Activated CD4-positive, alpha-beta memory T cell treated with anti-CD3 and anti-CD28 coated beads for 36 hours (primary cell): Measurements from ENCODE around the gene RER1. TPM values are rescaled to one million over a fixed set of nuclear protein-coding genes. Genes with fewer than 3 reads are reported as not detected.
A peak's percentile ranks its signal among the peaks of the same experiment; 100 is the strongest.

Experiments
- CTCF ChIA-PET: fragments of 350-600 bp; sonication (Branson Sonifier 250); formaldehyde crosslinking; loops from one replicate; lab custom pipeline; 2021; ENCODE audit warnings: antibody characterized with exemption, inconsistent platforms; lab: Charles Lee
- POLR2A ChIA-PET: fragments of 350-600 bp; sonication (Branson Sonifier 250); formaldehyde crosslinking; loops from one replicate; lab custom pipeline; 2021; ENCODE audit warnings: antibody characterized with exemption; lab: Charles Lee
- DNase-seq: peaks from one replicate; pipeline ENCODE4 v3.0.0-alpha.2; 2020
- H3K27ac Mint-ChIP-seq: one replicate; pipeline ENCODE4 v1.8.0; 2021; ENCODE audit warnings: mixed read lengths
- H3K27me3 Mint-ChIP-seq: one replicate; pipeline ENCODE4 v1.8.0; 2021; ENCODE audit warnings: mixed read lengths
- H3K36me3 Mint-ChIP-seq: one replicate; pipeline ENCODE4 v1.8.0; 2021; ENCODE audit warnings: mixed read lengths
- H3K4me1 Mint-ChIP-seq: one replicate; pipeline ENCODE4 v1.8.0; 2021; ENCODE audit warnings: low read depth, mixed read lengths
- H3K4me3 Mint-ChIP-seq: one replicate; pipeline ENCODE4 v1.8.0; 2021; ENCODE audit warnings: mild to moderate bottlenecking, mixed read lengths
- H3K9me3 Mint-ChIP-seq: one replicate; pipeline ENCODE4 v1.8.0; 2021; ENCODE audit warnings: mixed read lengths
- intact Hi-C: fragments of 100-400 bp; cut with micrococcal nuclease; formaldehyde crosslinking; loops from one replicate; pipeline ENCODE4 v1.15.1; 2023
- total RNA-seq, 2 experiments: library from RNA; stranded (reverse); gene quantifications; one replicate each; pipeline ENCODE4 v1.2.3, GENCODE V29; 2021

Gene RER1
- total RNA-seq, 2 experiments from 2014 or later: 148 to 154 TPM

DNA sequence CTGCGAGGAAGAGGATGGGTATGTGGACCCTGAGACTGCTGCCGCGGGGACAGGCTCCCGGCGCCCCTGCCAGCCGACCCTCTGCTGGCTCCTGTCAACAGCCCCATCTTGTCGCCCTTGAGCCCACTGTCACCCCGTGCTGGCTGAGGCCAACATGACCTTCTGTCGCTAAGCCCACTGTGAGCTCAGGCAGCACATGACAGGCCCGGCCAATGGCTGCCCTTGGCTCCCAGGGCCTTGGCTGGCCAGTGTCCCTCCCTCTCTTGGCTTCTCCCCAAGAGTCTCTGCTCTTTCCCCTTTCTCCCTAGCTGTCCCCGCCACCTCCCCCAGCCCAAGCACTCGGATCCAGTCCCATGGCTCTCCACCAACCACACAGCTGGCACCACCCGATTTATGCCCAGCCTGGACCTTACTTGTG is 17.2 kb downstream of the RER1 start:
- H3K27ac Mint-ChIP-seq: no peak overlapping the region
- ChIA-PET POLR2A (interaction anchor here (1.3 kb wide), 1 partner anchor 117 kb away, joined by 3 read pairs; the partner anchor contains the start of gene PANK4), CTCF (no interaction called here)
- peaks cover 19% of the 10 kb centered on the region for H3K36me3 Mint-ChIP-seq
- H3K4me1 Mint-ChIP-seq: peaks cover 7% of the 10 kb centered on the region
- DNase-seq: no peak
- no peaks in the 10 kb centered on the region for H3K27me3 Mint-ChIP-seq
- intact Hi-C loops: no loop called here
- H3K4me3 Mint-ChIP-seq: no peak overlapping the region
- H3K9me3 Mint-ChIP-seq: no peaks in the 10 kb centered on the region

DNA sequence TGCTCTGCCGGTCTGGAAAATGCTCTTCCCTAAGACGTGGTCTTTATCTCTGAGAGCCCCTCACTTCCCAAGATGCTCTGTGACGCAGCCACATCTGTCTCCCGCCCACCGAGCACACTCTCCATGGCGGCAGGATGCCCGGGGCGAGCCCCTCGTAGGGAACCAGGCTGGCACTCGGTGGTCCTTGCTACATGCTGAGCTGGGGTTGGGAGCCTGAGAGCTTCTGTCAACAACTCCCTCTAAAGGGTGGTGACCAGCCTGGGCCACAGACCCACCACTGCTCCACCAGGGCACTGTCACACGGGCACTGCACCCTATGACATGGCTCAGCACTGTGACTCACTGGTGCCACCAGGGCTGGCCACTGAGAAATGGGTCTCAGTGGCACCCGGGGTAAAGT is 18.1 kb downstream of the RER1 start:
- intact Hi-C loops: loop anchor here (5.0 to 10.0 kb wide), 2 partner anchors 233 to 495 kb away; partner anchors contain the start of genes CALML6 and TMEM52
- H3K9me3 Mint-ChIP-seq: no peaks in the 10 kb centered on the region
- ChIA-PET POLR2A (interaction anchor here (0.6 to 1.3 kb wide), 2 partner anchors 16 to 116 kb away, joined by 3 read pairs; partner anchors contain the start of gene PANK4), CTCF (no interaction called here)
- H3K36me3 Mint-ChIP-seq: peaks cover 15% of the 10 kb centered on the region
- H3K27ac Mint-ChIP-seq: no peak overlapping the region
- H3K4me1 Mint-ChIP-seq: peaks cover 14% of the 10 kb centered on the region
- no peak for DNase-seq
- no peaks in the 10 kb centered on the region for H3K27me3 Mint-ChIP-seq
- H3K4me3 Mint-ChIP-seq: no peak overlapping the region

DNA sequence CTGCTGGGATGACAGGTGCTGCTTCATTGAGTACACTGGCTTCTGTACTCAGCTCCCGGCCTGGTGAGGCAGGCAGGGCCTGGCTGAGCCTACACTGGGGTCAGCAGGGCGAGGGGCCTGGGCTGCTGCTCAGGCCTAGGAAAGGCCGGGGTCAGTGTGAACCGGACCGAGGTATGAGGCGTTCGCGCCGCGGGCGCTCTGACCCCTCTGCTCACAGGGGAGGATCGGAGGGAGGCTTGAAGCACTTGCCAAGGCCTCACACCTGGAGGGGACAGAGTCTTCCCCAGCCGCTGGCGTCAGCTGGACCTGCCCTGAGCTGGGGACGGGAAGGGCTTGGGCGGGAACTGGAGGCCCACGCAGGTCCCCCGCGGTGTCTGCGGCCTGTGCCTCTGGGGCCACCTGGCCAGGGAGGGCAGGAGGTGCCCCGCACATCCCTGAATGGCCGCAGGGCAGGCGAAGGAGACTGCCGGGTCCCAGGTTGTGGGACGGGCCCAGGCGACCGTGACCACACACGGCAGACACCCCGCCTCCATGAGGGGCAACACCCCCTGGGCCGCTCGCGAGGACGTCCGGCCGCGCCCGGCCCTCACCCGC is 20.3 kb downstream of the RER1 start:
- Mint-ChIP-seq H3K9me3 (no peaks in the 10 kb centered on the region), H3K27ac (peak overlapping the region; percentile 76), H3K4me3 (peak overlapping the region; percentile 88), H3K4me1 (peaks cover 31% of the 10 kb centered on the region), H3K27me3 (no peaks in the 10 kb centered on the region), H3K36me3 (peaks cover 10% of the 10 kb centered on the region)
- ChIA-PET CTCF (interaction anchor here (0.9 to 2.4 kb wide), 3 partner anchors 136 to 375 kb away, joined by 4 to 15 read pairs (median 8); partner anchors contain the start of gene FAAP20), POLR2A (interaction anchor here (1.7 to 1.9 kb wide), 2 partner anchors 20 to 174 kb away, joined by 7 read pairs; partner anchors contain the start of genes MORN1, PRXL2B and RER1)
- intact Hi-C loops: loop anchor here (1.0 to 10.0 kb wide), 5 partner anchors 21 to 497 kb away; partner anchors contain the start of genes CALML6, MORN1, PANK4 and RER1
- DNase-seq: no peak

DNA sequence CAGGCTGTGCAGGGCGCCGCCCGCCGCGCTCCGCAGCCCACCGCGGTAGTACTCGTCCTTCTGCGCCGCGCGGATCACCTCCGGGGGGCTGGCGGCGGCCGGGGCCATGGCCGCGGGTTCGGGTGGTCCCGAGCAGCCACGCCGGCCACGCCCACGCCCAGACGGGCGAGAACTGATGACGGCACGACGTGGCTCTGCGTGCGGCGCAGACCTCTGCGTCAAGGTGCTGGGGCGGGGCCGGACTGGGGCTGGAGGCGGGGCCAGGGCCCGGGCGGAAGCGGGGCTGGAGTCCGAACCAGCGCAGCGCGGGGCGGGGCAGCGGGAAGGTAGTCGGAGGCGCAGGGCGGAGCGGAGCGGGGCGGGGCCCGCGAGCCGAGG is 20.7 kb downstream of the RER1 start, which contains the start of gene PEX10:
Gene PEX10 (minus strand): TSS at position 170 of the 378 bp plus-strand sequence. CDS start 62 bp downstream, at position 108.
- H3K36me3 Mint-ChIP-seq: peaks cover 7% of the 10 kb centered on the region
- DNase-seq: peak; percentile 99
- H3K4me1 Mint-ChIP-seq: peaks cover 34% of the 10 kb centered on the region
- H3K9me3 Mint-ChIP-seq: no peaks in the 10 kb centered on the region
- peak within 1 kb of the TSS; percentile 82 for H3K27ac Mint-ChIP-seq
- H3K27me3 Mint-ChIP-seq: no peaks in the 10 kb centered on the region
- CTCF ChIA-PET: interaction anchor here (0.8 to 2.4 kb wide), 8 partner anchors 14 to 374 kb away, joined by 3 to 15 read pairs (median 6); partner anchors contain the start of genes FAAP20, MORN1, PANK4 and RER1
- POLR2A ChIA-PET: interaction anchor here (0.7 to 1.9 kb wide), 5 partner anchors 21 to 175 kb away, joined by 3 to 7 read pairs (median 5); partner anchors contain the start of genes MORN1, PANK4, PRXL2B and RER1
- H3K4me3 Mint-ChIP-seq: peak within 1 kb of the TSS; percentile 88
- intact Hi-C loops: loop anchor here (1.0 to 10.0 kb wide), 5 partner anchors 21 to 498 kb away; partner anchors contain the start of genes CALML6, MORN1, PANK4 and RER1

DNA sequence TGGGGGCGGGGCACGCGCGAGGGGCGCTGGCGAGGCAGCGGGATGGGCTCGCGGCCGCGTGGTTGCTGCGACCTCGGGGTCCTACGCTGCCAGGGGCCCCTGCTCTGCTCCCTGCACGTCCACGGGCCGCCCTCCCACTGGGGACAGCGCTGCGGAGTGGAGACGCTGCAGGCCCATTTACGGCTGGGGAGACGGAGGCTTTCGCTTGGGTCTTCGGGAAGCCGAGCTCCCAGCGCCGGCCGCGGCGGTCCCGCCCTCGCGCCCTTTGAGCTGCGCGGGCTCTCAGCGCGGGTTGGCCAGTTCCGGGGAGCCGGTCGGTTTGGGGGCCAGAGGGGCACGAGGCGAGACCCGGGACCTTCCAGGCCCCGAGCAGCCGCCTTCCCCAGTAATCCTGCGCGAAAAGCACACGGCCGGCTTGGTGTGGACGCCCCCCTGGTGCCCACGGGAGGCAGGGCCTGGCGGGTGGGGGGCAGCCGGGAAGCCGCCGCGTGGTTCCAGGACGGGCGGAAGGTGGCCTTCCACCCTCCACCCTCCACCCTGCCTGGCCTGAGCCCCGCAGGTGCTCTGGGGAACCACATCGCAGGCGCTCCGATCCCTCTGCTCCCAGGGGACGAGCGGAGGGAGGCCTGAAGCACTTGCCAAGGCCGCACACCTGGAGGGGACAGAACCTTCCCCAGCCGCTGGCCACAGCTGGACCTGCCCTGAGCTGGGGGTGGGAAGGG is 21.3 kb downstream of the RER1 start:
- ChIA-PET CTCF (interaction anchor here (0.5 to 2.4 kb wide), 13 partner anchors 15 to 374 kb away, joined by 3 to 15 read pairs (median 4); partner anchors contain the start of genes FAAP20, MORN1, PANK4 and RER1), POLR2A (interaction anchor here (0.7 to 1.9 kb wide), 6 partner anchors 21 to 174 kb away, joined by 3 to 7 read pairs (median 4); partner anchors contain the start of genes MORN1, PANK4, PRXL2B and RER1)
- DNase-seq: peak; percentile 37
- Mint-ChIP-seq H3K36me3 (peaks cover 4% of the 10 kb centered on the region), H3K4me1 (peaks cover 34% of the 10 kb centered on the region), H3K4me3 (peak overlapping the region; percentile 67), H3K9me3 (no peaks in the 10 kb centered on the region), H3K27ac (peak overlapping the region; percentile 82), H3K27me3 (no peaks in the 10 kb centered on the region)
- intact Hi-C loops: loop anchor here (1.0 to 10.0 kb wide), 5 partner anchors 22 to 498 kb away; partner anchors contain the start of genes CALML6, MORN1, PANK4 and RER1

DNA sequence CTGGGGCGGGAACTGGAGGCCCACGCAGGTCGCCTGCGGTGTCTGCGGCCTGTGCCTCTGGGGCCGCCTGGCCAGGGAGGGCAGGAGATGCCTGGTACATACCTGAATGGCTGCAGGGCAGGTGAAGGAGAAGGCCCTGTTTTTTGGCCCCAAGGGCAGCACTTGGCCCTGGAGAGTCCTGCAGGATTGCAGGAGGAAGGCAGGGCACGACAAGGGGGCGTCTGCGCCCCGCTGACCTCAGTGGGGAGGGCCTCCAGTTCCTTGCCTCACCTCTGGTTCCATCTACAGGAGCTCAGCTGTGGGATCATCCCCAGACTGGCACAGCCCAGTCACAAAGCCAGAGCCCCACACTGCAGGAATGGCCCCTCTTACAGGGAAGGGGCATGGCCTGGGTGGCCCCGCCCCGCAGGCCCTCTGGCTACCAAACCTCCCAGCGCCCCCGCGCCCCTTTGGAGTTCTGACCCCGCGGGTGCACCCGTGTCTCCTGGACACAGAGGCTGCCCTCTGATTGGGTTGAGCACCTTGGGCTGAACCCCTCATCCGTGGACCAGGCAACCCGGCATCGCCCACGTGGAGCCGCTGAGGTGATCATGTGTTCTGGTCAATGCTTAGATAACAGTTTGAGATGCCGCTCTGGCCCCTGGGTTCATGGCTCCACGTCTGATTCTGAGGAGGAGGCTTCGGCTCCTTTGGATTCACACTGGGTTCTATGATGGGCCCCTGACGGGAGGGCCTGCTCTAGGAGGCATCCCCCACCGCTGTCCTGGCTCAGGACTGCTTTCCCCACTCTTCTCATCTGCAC is 22.1 kb downstream of the RER1 start:
- ChIA-PET POLR2A (interaction anchor here (1.0 to 2.8 kb wide), 8 partner anchors 22 to 172 kb away, joined by 3 to 15 read pairs (median 4); partner anchors contain the start of genes MORN1, PANK4, PRXL2B and RER1), CTCF (interaction anchor here (0.5 to 3.2 kb wide), 18 partner anchors 21 to 708 kb away, joined by 3 to 43 read pairs (median 4); partner anchors contain the start of genes FAAP20, MORN1, PANK4 and RER1)
- no peaks in the 10 kb centered on the region for H3K9me3 Mint-ChIP-seq
- H3K4me3 Mint-ChIP-seq: peak overlapping the region; percentile 67
- no peaks in the 10 kb centered on the region for H3K27me3 Mint-ChIP-seq
- H3K36me3 Mint-ChIP-seq: peaks cover 4% of the 10 kb centered on the region
- H3K4me1 Mint-ChIP-seq: peaks cover 34% of the 10 kb centered on the region
- peak; percentile 33 for DNase-seq
- intact Hi-C loops: loop anchor here (1.0 to 10.0 kb wide), 5 partner anchors 135 to 499 kb away; partner anchors contain the start of genes CALML6 and TMEM52
- H3K27ac Mint-ChIP-seq: peak overlapping the region; percentile 82

DNA sequence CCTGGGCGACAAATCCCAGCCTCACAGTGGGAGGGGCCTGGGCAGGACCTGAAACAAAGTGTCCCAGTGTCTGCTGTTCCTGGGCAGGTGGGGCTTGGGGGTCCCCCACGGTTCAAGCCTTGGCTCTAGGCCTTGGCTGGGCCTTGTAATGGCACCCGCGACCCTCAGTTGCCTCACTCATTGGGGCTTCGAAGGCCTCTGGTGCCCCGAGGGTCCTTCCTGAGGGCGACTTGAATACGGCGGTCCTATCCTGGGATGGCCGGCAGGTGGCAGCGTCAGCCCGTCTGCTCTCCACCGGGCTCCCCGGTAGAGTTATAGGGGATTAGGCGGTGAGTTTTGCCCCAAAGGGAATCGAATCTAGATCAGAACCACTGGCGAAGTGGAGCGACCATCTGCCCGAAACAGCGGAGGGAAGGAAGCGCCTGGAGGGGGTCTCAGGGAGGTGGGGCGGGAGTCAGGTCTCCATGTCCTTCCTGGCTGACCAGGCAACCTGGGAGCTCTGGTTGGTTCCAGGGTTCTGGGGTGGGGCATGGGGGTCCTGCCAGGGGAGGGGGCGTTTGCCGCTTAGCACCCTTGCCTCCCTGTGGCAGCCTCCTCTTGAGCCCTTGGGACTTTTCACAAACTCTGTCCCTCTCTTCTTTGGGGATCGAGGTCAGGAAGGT is 22.8 kb downstream of the RER1 start:
- CTCF ChIA-PET: interaction anchor here (0.6 to 3.2 kb wide), 12 partner anchors 9 to 374 kb away, joined by 3 to 43 read pairs (median 6); partner anchors contain the start of genes MORN1, PANK4, PRXL2B and RER1

DNA sequence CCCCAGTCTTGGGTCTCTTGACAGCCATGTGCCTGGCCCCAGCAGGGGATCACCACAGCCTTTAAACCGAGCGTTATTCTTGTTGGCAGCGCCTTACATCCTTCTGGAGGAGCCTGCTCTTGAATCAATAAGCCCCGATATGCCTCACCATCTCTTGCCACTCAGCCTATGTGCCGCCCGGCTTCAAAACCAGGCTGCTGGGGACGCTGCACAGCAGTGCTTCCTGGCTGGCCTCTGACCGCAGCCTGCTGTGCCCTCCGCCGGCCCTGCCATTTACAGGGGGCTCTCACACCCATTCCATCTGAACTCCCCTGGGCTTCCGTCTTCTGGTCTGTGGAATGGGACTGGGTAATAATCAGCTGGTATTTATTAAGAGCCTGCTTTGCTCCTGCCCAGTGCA is 23.7 kb downstream of the RER1 start:
- peaks cover 34% of the 10 kb centered on the region for H3K4me1 Mint-ChIP-seq
- H3K27me3 Mint-ChIP-seq: no peaks in the 10 kb centered on the region
- intact Hi-C loops: loop anchor here (2.0 to 10.0 kb wide), 2 partner anchors 371 to 501 kb away; partner anchors contain the start of genes CALML6 and TMEM52
- CTCF ChIA-PET: interaction anchor here (0.9 to 3.2 kb wide), 11 partner anchors 15 to 506 kb away, joined by 3 to 43 read pairs (median 7); partner anchors contain the start of genes FAAP20, MORN1, PANK4 and RER1
- no peaks in the 10 kb centered on the region for H3K36me3 Mint-ChIP-seq
- POLR2A ChIA-PET: interaction anchor here (1.3 to 2.8 kb wide), 5 partner anchors 111 to 170 kb away, joined by 4 to 15 read pairs (median 5); partner anchors contain the start of genes PANK4 and TNFRSF14
- H3K27ac Mint-ChIP-seq: peak overlapping the region; percentile 86
- H3K4me3 Mint-ChIP-seq: peak overlapping the region; percentile 71
- H3K9me3 Mint-ChIP-seq: no peaks in the 10 kb centered on the region
- peak; percentile 20 for DNase-seq

More for the DNA sequence above, 22.8 kb downstream of the RER1 start:
- DNase-seq: peak; percentile 88
- H3K27ac Mint-ChIP-seq: peak overlapping the region; percentile 82
- peak overlapping the region; percentile 67 for H3K4me3 Mint-ChIP-seq
- no peaks in the 10 kb centered on the region for H3K9me3 Mint-ChIP-seq
- POLR2A ChIA-PET: interaction anchor here (1.0 to 2.8 kb wide), 3 partner anchors 112 to 134 kb away, joined by 3 to 15 read pairs (median 3); partner anchors contain the start of gene PANK4
- no peaks in the 10 kb centered on the region for H3K36me3 Mint-ChIP-seq
- intact Hi-C loops: loop anchor here (1.0 to 10.0 kb wide), 4 partner anchors 134 to 500 kb away; partner anchors contain the start of genes CALML6 and TMEM52
- H3K27me3 Mint-ChIP-seq: no peaks in the 10 kb centered on the region
- peaks cover 34% of the 10 kb centered on the region for H3K4me1 Mint-ChIP-seq

DNA sequence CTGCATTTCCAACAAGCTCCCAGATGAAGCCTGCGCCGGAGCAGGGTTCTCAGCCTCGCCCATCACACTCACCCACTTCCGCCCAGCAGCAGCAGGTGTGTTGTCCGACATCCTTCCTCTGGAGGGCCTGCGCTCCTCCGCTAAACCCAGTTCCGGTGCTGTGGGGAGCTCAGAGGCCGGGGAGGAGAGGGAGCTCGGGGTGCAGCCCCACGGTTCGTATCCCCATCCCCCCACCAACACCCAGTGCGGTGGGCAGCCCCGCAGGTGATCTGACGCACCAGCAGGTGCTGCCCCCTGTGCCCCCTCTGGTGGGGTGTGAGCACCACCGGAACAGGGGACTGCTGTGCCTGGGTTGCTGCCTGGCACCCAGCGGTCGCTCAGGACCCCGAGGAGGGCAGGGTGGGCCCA is 24.2 kb downstream of the RER1 start:
- ChIA-PET POLR2A (interaction anchor here (0.9 to 2.8 kb wide), 6 partner anchors 111 to 170 kb away, joined by 3 to 15 read pairs (median 4); partner anchors contain the start of genes PANK4 and TNFRSF14), CTCF (interaction anchor here (0.9 to 3.2 kb wide), 12 partner anchors 14 to 506 kb away, joined by 3 to 43 read pairs (median 6); partner anchors contain the start of genes FAAP20, MORN1, PANK4 and RER1)
- peaks cover 33% of the 10 kb centered on the region for H3K4me1 Mint-ChIP-seq
- DNase-seq: peak; percentile 76
- intact Hi-C loops: loop anchor here (2.0 to 10.0 kb wide), 2 partner anchors 371 to 501 kb away; partner anchors contain the start of genes CALML6 and TMEM52
- peak overlapping the region; percentile 86 for H3K27ac Mint-ChIP-seq
- peak overlapping the region; percentile 71 for H3K4me3 Mint-ChIP-seq
- H3K27me3 Mint-ChIP-seq: no peaks in the 10 kb centered on the region
- H3K9me3 Mint-ChIP-seq: no peaks in the 10 kb centered on the region
- no peaks in the 10 kb centered on the region for H3K36me3 Mint-ChIP-seq
